ENCODE results near the gene DLX6.

DLX6 gene

DNA sequence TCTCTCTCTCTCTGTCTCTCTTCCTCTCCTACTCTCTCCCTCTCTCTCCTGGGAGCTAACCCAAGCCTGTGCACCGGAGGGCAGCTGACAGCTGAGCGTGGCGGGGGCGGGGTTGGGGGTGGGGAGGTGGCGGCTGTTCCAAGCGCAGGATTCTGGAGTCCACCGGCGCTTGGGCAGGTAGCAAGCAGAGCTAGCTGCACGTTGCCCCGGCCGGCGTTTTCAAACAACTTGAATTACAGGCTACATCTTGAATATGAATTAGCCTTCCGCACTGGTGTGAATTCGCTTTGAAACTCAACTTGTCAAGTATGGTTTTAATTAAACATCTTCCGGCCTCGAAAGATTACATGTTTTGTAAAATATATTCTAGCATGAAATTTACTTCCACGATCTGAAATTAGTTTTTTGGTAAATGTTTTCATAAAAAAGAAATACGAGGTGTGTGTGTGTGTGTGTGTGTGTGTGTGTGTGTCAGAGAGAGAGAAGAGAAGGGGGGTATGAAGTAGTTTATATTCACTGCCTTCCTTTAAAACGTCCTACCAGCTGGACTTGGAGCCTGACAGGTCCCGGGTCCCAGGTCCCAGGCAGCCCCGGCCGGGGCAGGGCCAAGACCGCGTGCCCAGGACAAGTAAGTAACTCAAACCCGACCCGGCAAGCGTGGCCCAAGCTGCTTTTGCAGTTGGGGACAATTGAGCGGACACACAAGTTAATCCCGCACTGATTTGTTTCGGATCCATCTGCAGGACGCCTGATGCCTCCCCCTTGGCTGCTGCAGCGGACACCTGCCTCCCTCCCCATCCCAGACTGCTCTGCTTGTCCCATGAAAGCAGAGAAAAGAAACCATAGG lies 9.0 kb upstream of the DLX6 start:
- no peak for DNase-seq (ENCODE audit: low read depth)

DNA sequence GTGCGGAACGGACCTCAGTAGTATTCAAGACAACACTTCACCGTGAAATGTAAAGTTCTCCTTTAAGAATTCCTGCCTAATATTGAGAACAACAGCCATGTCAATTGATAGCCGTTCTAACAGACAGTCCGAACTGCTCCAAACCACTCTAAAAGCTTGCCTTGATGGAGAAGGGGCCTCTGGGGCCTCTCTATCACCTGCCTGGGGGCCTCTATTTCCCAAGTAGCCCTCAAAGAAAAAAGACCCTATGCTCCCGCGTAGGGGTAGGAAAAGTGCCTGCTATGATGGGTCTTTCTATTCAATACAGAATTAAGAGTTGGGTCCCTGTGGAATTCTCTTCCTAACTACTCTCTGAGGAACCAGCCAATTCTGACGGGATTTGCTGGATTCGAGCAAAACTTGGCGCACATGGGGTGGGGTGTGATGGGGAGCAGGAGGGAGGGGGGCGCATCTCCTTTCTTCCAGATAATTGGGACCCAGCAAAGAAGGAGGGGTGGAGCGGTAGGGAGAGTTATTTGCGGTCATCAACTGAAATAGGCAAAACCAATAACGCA lies 8.3 kb upstream of the DLX6 start:
- no peak for DNase-seq (ENCODE audit: low read depth)

DNA sequence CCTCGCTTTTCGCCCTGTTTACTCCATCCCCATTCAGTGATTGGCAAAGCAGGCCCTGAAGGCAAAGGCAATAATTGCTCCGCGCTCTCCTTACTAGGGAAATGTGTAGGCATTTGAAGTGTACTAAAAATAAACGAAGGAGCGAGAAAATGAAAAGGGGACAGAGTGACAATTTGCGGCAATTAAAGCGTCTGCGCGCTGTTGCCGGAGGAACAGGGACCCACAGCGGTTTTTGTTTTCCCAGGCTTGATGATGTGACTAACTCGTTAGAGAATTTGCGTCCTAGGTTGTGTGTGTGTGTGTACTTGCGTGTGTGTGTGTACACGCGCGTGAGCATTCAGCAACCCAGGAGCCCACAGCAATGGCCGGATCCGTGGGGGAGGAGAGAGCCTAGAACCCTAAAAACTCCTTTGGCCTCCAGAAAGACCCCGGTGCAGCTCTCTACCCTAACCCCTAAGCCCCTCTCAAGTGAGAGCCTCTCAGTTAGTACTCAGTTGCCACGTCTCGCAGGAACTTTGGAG lies 7.8 kb upstream of the DLX6 start:
- DNase-seq (ENCODE audit: low read depth), result no peak

- DNase-seq (ENCODE audit: low read depth), result no peak
These were observed 7.0 kb upstream of the DLX6 start for GRCh38 chr7:96998333-96998732.

- no peak for DNase-seq (ENCODE audit: low read depth)
These were observed 6.6 kb upstream of the DLX6 start for GRCh38 chr7:96998744-96999143.

GRCh38 chr7:97001221-97001620 lies 4.1 kb upstream of the DLX6 start:
- DNase-seq (ENCODE audit: low read depth), result no peak

DNA sequence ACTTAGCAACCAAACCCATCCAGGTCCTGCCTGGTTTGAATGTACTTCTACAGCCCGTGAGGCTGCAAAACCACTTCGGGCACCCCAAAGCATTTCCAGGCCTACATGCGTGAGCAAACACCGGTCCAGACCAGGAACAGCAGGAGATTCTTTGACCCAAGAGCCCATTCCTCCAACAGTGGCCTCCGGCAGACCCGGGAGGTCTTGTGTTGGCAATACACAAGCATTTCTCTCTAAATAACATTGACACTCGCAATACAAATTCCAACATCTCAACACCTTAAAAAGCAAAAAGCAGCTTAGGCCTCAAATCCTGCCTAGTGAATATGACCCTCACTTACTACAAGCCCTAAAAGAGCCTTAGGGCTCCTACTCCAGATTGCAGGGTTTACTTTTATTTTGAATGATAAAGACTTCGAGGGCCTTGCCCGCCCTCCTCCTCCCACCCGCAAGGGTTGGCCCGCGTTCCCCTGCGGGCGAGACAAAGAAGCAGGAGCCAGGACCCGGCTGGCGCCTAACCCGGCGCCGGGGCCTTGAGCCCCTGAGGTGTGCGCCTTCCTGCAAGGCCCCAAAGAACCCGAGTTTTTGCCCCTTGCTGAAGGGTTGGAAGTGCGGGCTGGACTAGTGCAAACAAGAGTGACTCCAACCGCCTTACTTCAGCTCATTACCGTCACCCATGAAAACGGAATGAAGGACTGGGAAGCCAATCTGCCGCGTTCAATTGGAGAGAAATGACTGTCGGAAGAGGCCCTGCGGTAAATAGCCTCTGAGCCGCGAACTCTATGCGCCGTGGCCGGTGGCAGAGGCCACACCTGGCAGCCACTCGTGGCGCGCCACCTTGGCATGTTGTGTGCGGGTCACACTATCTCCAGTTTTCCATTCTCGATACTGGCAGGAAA lies 3.4 kb upstream of the DLX6 start:
- DNase-seq (ENCODE audit: low read depth), result no peak

DNA sequence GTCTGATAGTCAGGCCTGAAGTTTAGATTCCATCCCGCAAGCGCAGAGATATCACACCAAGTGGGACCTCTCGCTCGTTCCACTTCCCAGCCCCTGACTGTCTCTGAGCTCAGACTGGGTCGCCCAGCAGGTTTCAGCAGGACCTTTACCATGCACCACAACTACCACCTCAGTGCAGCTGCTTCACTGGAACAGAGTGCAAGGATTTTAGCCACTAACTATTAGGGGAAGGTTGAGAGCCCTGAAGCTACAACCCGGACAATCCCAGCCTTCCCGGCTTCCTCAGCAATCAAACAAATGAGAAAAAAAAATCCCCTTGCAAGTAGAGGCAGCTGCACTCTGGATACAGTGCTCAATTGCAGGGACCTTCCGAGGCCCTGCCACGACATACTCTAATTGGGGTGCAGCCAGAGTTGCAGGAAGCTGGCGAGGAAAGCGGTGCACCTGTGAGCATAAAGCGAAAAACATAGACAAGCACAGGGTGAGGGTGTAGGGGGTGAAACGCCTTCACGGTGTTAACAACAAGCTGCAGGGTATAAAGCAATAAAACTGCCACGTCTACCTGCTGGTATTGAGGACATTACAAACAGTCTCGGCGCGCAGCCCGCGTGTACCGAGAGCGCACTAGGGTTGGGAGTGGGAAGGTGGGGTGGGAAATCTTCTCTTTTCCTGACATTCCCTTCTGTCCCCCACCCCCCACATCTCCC lies 2.6 kb upstream of the DLX6 start:
- DNase-seq (ENCODE audit: low read depth), result no peak

- no peak for DNase-seq (ENCODE audit: low read depth)
These were observed 1.8 kb upstream of the DLX6 start for GRCh38 chr7:97003262-97004246.

GRCh38 chr7:97004247-97005182 lies 838 bp upstream of the DLX6 start:
- DNase-seq (ENCODE audit: low read depth), result no peak

GRCh38 chr7:97006055-97006815 lies 882 bp downstream of the DLX6 start:
- DNase-seq (ENCODE audit: low read depth), result no peak

- DNase-seq (ENCODE audit: low read depth), result no peak
These were observed 1.6 kb downstream of the DLX6 start for GRCh38 chr7:97006816-97007582.

GRCh38 chr7:97007583-97007861 lies 2.2 kb downstream of the DLX6 start:
- DNase-seq (ENCODE audit: low read depth), result no peak

DNA sequence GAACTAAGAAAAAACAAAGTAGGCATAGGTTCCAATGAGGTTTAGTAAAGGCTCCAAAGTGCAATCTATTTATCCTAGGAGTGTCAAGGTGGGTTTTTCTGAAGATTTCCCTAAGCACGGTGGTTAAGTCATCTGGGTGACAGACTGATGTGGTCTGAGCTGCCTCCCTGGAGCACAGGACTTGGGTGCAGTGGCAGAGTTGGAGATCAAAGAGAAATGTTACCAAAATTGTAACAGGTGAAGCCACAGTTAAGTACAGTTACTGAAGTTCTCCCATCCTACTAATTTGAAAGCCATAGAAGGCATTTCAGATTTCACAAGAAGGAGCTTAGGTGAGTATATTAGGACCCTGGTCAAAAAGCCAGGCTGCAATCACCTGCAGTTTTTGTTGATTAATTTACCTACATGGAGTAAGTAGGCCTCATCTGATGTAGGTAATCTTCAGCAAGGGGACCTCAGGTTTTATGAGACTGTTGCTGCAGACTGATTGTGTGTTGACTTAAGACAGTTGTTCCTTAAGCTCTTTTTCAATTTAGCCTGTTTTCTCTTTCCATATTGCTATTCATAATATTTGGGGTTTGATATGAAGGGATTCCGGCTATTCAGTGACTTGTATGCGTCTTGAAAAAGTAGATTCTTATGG lies 3.0 kb downstream of the DLX6 start:
- DNase-seq (ENCODE audit: low read depth), result no peak

- DNase-seq (ENCODE audit: low read depth), result no peak
These were observed 4.7 kb downstream of the DLX6 start for GRCh38 chr7:97009753-97010732.

- no peak for DNase-seq (ENCODE audit: low read depth)
These were observed 5.8 kb downstream of the DLX6 start for GRCh38 chr7:97011104-97011503.
